ENCODE measurements around the gene LRRC3B.
"Not testable (repeated sequence)": the region's sequence is repeated elsewhere in the genome, so short reads cannot be mapped to it uniquely, and the experiment has no call there.

LRRC3B gene, protein sequence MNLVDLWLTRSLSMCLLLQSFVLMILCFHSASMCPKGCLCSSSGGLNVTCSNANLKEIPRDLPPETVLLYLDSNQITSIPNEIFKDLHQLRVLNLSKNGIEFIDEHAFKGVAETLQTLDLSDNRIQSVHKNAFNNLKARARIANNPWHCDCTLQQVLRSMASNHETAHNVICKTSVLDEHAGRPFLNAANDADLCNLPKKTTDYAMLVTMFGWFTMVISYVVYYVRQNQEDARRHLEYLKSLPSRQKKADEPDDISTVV

DNA sequence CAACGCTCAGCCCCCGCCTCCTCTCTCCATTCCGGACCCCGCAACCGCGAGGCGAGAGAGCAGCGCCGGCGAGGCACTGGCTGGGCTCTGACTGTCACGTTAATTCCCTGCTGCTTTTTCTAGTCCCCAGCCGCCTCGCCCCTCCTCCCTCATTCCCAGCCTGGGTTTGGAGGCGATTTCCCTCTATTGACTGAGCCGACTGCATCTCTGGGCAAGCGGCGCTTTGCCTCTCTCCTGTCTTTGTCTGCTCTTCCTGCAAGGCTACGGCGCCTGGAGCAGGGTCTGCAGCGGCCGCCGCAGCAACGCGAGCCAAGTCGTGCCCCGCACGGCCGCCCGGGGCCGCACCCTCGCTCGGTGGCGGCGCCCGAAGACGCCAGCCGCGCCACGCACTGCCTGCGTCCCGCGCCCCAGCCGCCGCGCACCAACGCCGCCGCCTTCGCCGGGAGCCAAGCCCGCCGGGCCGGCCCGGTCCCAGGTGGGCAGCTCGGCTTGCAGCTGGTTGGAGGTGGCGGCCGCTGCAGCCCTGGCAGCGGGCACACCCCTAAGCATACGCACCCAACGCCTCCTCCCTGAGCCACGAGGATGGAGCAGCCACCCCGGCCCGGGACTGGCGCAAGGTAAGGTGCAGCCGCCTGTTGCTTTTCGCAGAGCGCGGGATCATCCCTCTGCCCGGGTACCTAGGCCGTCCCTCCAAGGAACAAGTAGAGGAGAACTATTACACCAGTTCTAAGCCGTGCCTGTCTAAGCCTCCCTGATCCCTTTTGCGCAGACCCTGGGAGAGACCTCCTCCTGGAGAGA is at the start of gene LRRC3B:
TSS of gene LRRC3B (plus strand) at position 152 of the 798 bp plus-strand sequence. CDS start 86,901 bp downstream, outside the sequence.
- DNase-seq: no peak

- DNase-seq: no peak
Observed at GRCh38 chr3:26574766-26575165, 47.8 kb upstream of the LRRC3B start.

- no peak for DNase-seq
Observed at GRCh38 chr3:26579116-26579515, 43.5 kb upstream of the LRRC3B start.

DNA sequence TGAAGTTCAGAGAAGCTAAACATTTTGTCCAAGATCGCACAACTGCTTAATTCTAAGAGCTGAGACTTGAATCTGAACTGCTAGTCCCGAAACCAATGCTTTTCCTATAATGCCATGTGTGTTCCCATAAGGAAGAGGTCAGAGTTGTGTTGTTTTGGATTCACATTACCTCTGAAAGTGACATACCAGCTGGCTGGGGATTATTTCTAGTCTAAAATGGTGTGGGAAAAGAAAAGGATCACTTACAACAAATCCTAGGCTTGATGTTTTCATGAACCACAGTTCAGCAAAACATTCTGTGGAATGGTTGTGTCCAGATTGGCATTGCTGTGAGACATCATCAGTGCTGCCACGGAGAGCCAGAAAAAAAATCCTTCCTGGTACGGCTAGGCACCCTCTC is 35.0 kb upstream of the LRRC3B start:
- DNase-seq: no peak

DNA sequence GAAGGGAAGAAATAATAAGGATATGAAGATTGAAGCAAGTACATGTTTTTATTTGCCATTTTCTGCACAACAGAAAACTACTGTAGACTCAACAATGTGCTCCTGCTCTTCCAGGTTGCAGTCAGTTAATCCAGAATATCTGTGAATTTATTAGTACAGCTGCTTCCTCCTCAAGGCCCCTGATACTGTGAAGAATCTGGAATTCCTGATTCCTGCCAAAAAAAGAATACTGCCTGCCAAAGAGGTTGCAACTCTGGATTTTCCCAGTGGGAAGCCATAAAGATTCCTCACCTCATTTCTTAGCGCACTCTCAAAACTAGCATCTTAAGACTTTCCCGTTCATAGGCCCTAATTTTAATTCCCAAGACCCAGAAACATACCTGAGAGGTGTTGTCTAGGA is 33.6 kb upstream of the LRRC3B start:
- DNase-seq: no peak

GRCh38 chr3:26589678-26590077 is 32.9 kb upstream of the LRRC3B start:
- DNase-seq: no peak

DNA sequence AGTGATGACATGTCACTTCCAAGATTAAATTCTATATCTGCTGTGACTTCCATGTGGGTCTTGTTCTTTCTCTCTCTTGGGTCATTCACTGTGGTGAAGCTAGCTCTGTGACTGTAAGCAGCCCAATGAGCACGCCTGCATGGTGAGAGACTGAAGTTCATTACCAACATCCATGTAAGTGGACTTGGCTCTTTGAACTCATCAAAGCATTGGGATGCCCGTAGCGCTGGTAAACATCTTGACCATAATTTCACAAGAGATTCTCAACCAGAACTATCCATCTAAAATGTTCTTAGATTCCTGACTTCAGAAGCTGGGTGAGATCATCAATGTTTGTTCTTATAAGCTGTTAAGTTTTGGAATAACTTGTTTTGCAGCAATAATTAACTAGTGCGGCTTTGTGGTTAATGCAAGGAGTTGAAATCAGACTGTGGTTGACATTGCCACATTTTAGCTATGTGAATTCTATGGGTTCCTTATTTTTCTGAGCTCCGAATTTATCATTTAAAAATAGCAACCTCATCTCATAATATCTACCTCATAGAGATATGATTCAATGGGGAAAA is 31.6 kb upstream of the LRRC3B start:
- DNase-seq: peak; percentile 86

- no peak for DNase-seq
Observed at GRCh38 chr3:26591926-26592325, 30.6 kb upstream of the LRRC3B start.

- no peak for DNase-seq
Observed at GRCh38 chr3:26592451-26592850, 30.1 kb upstream of the LRRC3B start.

DNA sequence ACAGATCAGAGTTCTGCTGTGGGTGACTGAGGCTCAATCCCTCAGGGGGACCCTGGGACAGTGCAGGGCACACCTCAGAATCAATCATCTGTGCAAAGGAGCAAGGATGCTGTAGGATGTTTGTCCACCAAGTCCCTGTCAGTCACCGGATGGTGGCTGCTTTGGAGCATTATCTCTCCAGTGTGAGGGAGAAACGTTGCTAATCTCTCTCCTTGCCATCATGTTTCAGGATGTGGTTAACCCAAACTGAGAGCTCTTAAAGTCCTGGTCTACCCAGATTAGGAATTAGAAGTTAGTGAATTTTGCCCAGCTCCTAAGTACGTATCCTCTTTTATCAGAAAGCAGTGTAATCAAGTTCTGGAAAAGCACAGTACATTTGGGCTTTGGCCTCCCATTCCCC is 26.2 kb upstream of the LRRC3B start:
- peak; percentile 66 for DNase-seq

- not testable (repeated sequence) for DNase-seq
Observed at GRCh38 chr3:26603311-26603710, 19.3 kb upstream of the LRRC3B start.

- DNase-seq: not testable (repeated sequence)
Observed at GRCh38 chr3:26603771-26604170, 18.8 kb upstream of the LRRC3B start.

- DNase-seq: peak; percentile 78
Observed at GRCh38 chr3:26614006-26614685, 8.4 kb upstream of the LRRC3B start.

DNA sequence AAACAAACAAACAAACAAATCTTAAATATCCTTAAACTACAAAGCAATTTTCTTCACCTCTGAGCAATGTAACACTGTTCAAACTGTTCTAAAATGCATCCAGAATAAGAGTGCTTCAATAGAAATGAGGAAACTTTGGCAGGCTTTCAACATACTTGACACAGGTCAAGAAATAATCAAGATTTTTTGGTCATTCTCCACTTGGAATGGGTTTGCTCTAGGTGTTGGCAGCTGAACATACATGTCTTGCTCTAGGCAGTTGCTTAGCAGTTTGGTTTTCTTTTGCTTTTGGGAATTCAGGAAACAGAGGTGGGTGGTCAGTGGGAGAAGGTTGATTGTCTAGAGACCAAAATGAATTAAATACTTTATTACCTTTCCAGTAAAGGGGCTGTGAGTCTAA is 1.4 kb upstream of the LRRC3B start:
- no peak for DNase-seq

GRCh38 chr3:26621906-26622620 is 509 bp upstream of the LRRC3B start:
- no peak for DNase-seq

GRCh38 chr3:26623419-26624208 is 1.0 kb downstream of the LRRC3B start:
- no peak for DNase-seq

DNA sequence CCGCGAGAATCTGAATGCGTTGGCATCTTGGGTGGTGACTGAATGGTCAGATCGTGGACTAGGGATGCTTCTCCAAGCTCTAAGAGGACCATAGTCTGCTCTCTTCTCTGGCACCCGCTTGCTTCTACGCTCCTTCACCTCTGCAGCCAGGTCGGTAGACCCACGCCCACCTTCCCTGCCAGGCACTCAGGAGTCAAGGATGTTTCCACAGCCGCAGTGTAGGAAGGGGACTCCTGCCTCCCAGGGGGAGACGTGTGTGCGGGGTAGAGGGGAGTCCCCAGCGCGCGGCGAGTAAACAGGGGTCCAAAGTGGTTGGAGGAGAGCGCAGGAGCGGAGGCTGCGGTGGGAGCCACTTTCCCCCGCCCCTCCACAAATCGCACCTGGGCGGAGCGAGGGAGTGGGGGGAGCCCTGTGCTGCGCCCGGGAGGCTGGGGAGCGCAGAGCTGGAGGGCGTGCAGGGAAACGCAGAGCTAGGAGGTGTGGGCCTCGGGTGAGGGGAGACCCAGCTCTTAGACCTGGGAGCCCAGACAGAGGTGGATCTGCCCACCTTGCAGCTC is 1.7 kb downstream of the LRRC3B start:
- DNase-seq: no peak

DNA sequence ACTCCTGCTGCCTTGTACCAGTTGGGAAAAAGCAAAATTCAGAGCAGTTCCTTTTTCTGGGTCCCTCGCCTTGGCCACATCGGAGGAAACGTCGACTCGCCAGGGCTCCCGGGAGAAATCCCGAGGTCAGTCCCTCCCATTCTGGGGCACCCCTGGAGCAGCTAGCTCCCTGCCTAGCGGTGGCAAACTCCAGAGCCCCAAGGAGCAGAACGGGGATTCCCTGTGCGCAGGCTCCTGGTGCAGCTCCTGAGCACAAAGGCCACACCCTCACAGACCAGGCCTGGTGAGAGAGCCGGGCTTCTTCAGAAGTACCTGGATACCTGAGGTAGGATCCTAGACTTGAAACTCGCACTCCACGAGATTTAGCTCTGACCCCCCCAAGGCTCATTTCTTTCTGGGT is 2.6 kb downstream of the LRRC3B start:
- no peak for DNase-seq

DNA sequence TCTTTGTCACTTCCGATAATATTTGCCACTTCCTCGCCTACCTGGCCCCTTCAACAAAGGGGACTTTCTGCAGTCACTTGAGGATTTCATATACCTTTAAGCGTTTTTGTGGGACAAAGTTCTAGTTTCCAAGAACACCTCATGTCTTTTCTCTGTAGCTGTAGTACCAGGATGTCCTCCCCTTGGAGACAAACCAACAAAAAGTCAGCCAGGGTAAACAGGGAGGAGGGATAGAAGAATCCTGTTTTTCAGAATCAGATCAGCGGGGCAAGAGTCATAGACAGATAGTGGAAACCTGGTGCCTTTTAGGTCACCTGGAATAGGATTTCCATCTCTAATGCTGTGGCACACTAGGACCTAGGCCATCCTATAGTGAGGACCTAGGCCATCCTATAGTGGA is 4.5 kb downstream of the LRRC3B start:
- no peak for DNase-seq

DNA sequence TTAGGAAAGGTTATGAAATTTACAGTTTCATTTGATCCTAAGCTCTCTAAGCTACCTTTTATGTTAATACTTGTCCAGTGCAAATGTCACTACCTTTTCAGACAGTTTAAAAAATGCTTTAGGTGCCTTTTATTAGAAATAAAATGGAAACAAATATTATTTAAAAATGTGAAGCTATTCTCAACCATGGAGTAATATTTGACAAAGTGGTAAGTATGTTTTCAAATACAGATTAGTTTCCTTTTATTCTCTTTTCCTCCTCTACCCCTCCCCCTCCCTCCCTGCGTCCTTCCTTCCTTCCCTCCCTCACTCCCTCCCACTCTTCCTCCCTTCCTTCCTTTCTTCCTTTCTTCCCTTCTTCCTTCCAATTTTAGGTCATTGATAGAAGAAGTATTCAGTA is 6.3 kb downstream of the LRRC3B start:
- DNase-seq: no peak

DNA sequence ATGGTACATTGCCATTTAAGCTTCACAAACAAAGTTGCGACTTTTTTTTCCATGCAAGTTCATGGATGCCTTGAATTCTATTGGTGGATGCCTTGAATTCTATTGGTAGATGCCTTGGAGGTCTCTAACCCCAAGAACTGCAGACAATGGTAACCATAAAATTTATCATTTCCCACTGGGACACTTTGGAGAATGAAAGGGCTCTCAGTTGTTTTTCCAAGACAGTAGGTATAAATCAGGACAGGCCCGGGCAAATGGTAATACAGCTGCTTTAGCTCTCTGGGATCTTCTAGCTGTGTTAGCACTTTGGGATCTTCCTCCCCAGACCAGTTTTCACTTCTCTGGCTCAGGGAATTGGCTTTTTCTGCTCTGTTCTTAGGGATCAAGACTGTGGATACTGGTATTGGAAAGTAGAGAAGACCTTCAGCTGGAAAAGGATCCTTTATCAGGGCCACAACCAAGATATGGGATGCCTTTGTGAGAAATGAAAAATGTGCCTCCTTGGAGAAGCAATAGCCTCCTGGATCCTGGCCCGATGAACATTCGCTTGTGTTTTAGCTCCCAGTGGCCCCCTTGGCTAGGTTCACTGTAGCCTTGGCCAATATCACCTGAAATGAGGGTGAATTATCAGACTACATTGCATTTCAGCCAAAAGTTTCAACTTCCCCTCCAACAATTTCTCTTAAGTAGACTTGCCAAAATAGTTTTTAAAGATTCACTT is 8.3 kb downstream of the LRRC3B start:
- no peak for DNase-seq

All from MV-4-11 (cell line).